GM19035 (cell line): Measurements from ENCODE around the gene NAALADL2.
A peak's percentile ranks its signal among the peaks of the same experiment; 100 is the strongest.

Experiments
- ATAC-seq: cut with Tn5 transposase; IDR thresholded peaks from one replicate; pipeline ENCODE4 v1.9.1; 2021; ENCODE audit not compliant: unreplicated experiment

The NAALADL2 gene

DNA sequence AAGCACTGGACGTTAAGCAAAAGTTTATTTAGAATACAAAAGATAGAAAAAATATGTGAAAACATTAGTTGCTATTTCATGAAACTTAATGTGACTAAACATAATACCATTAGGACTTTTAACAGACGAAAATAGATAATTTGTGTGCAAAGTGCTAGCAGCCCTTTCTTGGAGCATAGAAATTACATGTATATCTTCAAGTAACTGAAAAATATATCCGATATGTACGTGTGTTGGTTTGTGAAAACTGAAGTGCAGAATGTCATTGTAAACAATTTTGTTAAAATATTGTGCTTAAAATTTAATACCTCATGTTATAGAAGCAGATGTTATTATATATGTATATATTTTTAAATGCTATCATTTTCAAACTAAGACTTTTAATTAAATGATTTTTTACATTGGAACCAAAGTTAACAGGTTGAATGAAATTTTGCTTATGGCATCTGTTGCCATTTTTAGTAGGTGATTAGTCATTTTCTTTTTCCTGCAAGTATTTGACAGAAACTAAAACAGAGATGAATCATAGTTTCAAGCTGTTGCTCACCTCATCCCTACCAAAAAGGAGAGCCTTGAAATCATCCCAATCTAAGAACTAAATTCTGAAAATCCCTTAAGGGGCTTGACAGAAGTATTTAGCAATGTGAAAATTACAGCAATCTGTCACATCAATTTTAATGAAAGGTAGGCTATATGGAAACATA lies 334.8 kb downstream of the NAALADL2 start:
- peak; percentile 59 for ATAC-seq

DNA sequence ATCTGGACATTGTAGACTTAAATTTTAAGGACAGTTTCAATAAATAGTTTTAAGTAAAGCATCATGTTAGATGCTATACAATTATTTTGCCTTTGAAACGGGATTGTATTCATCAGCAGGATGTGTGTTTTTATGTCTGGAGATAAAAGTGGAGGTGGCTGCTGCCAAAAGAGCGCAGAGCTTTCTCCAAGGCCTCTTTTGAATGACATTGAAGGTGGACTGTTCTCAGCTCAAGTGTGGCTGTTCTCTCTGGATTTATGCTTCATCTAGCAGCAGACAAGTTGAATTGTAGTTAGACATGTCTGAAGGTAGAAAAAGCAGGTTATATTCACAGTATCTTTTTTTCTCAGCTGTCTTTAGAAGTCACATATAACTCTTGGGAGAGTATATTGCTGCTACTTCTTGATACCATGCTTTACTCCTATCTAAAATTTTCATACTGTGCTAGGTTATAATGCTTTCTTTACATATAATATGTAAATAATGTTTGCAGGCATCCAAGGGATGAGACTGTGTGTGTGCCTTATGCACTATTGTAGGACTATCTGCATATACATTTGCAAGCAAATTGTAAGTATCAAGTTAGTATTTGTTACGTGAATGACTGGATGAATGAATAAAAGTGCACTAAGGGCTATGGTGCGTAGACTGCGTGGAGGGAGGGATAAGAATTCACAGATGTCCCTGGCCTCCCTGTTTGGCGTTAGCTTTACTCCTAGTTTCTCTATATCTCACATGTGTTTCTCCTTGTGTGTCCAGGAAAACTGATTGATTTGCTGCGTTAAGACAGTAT lies 340.1 kb downstream of the NAALADL2 start:
- ATAC-seq: no peak

GRCh38 chr3:175199961-175200360 lies 340.8 kb downstream of the NAALADL2 start:
- no peak for ATAC-seq

DNA sequence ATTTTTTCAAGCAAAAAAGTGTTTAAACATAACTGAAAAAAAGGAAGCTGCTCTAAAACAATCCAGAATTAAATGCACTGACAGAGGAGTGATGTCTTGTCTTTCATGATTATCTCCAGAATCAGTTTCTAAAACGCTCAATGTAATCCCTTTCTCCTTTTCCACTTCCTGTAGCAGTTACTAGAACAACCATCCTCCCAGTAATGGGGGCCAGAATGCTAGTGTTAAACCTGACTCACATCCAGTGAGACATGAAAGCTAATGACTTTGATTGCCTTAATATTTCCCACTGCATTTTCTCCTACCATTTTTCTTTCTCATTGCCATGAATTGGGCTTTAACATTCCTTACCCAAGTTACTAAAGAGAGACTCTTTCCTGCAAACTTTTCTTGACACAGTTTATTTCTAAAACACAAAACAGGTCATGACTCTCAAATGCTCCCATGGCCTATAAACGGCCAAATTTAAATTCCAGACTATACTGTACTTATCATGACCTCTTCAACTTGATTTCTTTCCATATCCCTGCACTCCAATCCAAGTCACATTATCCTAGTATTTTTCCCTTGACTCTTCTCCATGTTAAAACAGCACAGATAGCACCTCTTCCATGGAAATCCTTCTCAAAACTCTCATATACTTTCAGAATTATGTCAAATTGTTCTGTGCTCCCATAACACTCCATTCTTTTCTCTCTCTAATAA lies 341.4 kb downstream of the NAALADL2 start:
- ATAC-seq: no peak

- ATAC-seq: no peak
Observed at GRCh38 chr3:175207361-175207760, 348.2 kb downstream of the NAALADL2 start.

- ATAC-seq: no peak
Observed at GRCh38 chr3:175208326-175208725, 349.2 kb downstream of the NAALADL2 start.

DNA sequence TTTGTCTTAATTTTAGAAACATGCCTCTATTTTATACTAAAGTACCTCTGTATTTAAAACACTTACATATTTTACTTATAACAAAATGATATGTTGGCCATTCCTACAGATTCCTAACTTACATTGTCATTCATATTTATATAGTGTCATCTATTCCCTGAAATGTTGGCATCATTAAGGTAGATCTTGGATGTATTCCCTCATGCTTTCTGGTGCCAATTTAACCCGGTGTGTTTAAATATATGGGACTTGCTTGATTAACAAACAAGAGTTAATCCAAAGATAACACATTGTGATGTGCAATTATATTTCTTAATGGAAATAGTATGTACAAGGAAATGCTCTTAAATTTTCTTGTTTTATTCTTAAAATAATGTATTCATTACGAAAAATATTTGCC lies 352.3 kb downstream of the NAALADL2 start:
- no peak for ATAC-seq

GRCh38 chr3:175212896-175213295 lies 353.8 kb downstream of the NAALADL2 start:
- ATAC-seq: no peak

DNA sequence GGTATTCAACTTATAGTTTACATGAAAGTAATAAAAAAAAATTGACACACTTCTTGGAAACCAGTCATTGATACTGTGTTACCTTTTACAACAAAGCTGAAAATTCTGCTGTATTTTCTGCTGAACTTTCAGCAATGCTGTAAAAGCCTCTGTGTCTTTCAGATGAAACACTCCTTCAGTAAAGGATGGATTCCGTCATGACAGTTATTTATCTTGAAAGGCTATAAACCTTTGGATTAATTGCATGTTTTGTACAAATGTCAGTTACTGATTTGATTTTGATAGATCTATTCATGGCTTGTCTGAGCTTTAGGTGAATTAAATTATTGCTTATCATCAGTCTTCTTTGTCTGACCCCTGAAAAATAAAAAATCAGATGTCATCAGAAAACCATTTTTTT lies 355.1 kb downstream of the NAALADL2 start:
- no peak for ATAC-seq

GRCh38 chr3:175215833-175216232 lies 356.7 kb downstream of the NAALADL2 start:
- ATAC-seq: no peak

- no peak for ATAC-seq
Observed at GRCh38 chr3:175222356-175222755, 363.2 kb downstream of the NAALADL2 start.

DNA sequence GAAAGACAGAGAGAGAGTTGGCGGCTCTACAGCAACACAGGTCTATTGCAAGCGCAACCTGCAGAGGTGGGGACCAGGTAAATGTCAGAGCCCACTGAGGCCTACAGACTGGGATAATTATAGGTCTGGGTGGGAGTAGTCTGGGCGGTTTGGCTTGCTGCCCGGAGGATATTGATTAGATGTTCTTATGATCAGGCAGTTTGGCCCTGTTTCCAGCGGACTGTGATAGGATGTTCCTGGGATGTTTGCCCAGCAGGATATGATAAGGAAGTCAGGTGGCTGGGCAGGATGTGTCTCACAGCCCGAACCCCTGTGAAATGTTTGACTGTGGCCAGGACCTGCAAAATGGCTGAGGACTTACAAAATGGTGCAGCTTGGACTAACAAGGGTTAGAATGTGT lies 364.9 kb downstream of the NAALADL2 start:
- no peak for ATAC-seq

- ATAC-seq: no peak
Observed at GRCh38 chr3:175226444-175226843, 367.3 kb downstream of the NAALADL2 start.

- ATAC-seq: no peak
Observed at GRCh38 chr3:175227126-175227525, 368.0 kb downstream of the NAALADL2 start.

- ATAC-seq: no peak
Observed at GRCh38 chr3:175233957-175234940, 375.1 kb downstream of the NAALADL2 start.

DNA sequence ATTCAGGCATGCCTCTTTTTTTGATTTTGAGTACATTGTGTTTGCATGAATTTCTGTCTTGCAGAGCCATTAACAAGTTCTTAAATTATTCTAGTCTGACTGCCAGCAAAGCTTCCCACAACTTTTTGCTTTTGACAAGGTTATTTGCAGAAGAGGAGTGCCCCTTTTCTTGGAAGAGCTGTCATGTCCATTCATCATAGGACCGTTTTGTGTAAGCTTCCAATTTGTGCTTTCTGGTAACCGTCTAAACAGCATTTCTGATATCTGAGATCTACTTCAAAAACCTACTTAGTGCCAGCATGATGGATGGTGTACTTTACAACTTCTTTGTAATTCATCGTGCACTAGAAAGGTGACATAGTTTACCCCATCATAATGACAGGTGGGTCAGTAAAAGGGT lies 379.7 kb downstream of the NAALADL2 start:
- no peak for ATAC-seq

DNA sequence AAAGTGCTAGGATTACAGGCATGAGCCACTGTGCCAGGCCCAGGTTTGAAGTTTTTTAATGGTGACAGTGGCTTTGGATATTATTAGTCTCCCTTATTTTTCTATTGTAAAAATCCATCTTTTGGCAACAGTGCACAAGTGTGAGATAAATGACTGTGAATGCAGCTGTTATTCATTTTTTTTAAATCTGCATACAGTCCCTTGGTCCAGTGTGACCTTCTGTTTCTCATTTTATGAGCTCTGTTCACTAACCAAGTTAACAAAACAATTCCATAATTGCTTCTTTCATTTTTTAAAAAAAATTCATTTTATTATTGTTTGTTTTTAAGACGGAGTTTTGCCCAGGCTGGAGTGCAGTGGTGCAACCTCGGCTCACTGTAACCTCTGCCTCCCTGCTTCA lies 381.8 kb downstream of the NAALADL2 start:
- no peak for ATAC-seq

DNA sequence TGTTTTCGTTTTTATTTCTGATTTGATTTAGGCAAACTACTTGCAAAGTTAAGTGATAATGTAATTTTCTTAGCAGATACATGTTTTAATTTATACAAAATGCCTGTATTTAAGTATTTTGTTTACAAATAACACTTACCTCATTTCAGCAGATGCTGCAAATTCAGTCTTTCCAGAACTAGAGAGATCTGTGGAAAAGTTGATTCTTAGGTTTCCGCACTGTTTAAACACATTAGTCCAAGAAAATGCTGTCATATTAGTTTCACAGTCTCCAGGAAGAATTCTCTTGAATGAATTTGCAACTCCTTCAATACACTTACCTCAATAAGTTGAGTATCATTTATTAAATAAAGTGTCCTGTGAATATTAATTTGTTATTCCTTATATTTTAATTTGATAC lies 383.1 kb downstream of the NAALADL2 start:
- ATAC-seq: no peak

- ATAC-seq: no peak
Observed at GRCh38 chr3:175246234-175246633, 387.1 kb downstream of the NAALADL2 start.

DNA sequence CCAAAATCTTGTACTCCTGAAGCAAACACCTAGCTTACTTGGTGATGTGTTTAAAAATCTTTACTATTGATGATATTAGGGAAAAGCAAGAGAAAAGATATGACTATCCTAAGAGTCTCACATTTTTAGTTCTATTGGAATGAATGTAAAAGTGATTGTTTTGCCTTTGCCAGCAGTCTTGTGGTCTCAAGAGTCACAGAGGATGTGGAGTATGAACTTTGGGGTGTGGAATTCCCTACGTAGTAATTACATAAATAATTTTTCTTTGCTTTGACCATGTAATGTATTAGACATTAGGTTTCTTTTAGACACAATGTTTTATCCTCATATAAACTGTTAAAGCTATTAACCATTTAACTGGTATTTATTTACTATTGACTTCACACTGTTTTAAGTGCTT lies 387.6 kb downstream of the NAALADL2 start:
- ATAC-seq: no peak

- ATAC-seq: no peak
Observed at GRCh38 chr3:175247629-175248028, 388.5 kb downstream of the NAALADL2 start.
